ENCODE data around the gene ENTREP1. TPM values are rescaled to one million over a fixed set of nuclear protein-coding genes. Genes with fewer than 3 reads are reported as not detected.
A peak's percentile ranks its signal among the peaks of the same experiment; 100 is the strongest.

The ENTREP1 gene
- total RNA-seq, 1 donor from 2014 or later: 1.8 TPM

DNA sequence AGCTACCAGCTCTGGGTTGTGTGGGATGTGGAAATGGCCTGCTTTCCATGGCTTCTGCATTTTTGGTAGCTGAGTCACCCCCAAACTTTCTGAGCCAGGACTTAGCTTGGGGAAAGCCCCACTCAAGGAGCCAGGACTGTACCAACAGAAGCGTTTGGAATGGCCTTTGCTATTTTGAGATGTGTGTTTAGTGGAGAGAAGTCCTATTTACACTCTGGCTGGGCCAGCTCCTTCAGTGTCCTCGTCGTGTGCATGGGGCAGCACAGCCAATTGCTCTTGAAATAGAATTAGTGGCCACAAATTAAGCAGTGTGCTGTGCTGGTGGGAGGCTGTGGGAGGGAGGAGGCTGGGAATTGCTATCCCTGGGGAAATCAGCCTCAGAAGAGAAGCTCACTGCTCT lies 51.6 kb downstream of the ENTREP1 start:
- no peaks in the 10 kb centered on the region for H3K79me2 ChIP-seq (ENCODE audit: low read depth)
- H3K4me2 ChIP-seq: no peak overlapping the region
- H3K27me3 ChIP-seq: no peaks in the 10 kb centered on the region
- peaks cover 2% of the 10 kb centered on the region for H3K27me3 Mint-ChIP-seq (ENCODE audit: insufficient read depth, low read depth)
- TF ChIP-seq EZH2phosphoT487 (IDR thresholded peaks at IDR 0.05): no peak
- H3K36me3 ChIP-seq: no peaks in the 10 kb centered on the region
- H3K27ac Mint-ChIP-seq: no peak overlapping the region
- H4K20me1 ChIP-seq (ENCODE audit: low read depth): no peaks in the 10 kb centered on the region
- no peak overlapping the region for H3K27ac ChIP-seq
- H3K9ac ChIP-seq: no peak overlapping the region
- DNase-seq (ENCODE audit: low spot score): no peak
- H3K9me3 ChIP-seq (ENCODE audit: low read depth): no peaks in the 10 kb centered on the region
- H3K9me3 Mint-ChIP-seq: no peaks in the 10 kb centered on the region
- no peaks in the 10 kb centered on the region for H3K36me3 Mint-ChIP-seq
- peaks cover 14% of the 10 kb centered on the region for H3K4me1 Mint-ChIP-seq
- H3K4me3 ChIP-seq: no peak overlapping the region
- no peak overlapping the region for H3K4me3 Mint-ChIP-seq
- H2AFZ ChIP-seq (replicated peaks): no peak overlapping the region
- H3K4me1 ChIP-seq: peaks cover 8% of the 10 kb centered on the region
- H3F3A ChIP-seq (ENCODE audit: low read depth): no peaks in the 10 kb centered on the region

DNA sequence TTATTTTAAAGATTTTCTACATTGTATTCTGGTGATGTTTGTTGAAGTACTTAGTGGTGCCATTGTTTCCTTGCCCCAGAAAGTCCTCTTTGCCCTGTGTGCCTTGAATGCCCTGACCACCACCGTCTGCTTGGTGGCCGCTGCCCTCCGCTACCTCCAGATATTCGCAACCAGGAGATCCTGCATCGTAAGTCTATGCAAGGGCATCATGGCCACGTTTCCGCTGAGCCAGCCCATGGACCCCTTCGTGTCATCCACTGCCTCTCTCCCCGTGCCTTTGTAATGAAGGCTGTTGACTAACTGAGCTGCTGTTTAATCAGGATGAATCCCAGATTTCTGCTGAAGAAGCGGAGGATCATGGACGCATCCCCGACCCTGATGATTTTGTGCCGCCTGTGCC lies 52.3 kb downstream of the ENTREP1 start:
- no peak overlapping the region for H3K9ac ChIP-seq
- H3K27ac Mint-ChIP-seq: no peak overlapping the region

DNA sequence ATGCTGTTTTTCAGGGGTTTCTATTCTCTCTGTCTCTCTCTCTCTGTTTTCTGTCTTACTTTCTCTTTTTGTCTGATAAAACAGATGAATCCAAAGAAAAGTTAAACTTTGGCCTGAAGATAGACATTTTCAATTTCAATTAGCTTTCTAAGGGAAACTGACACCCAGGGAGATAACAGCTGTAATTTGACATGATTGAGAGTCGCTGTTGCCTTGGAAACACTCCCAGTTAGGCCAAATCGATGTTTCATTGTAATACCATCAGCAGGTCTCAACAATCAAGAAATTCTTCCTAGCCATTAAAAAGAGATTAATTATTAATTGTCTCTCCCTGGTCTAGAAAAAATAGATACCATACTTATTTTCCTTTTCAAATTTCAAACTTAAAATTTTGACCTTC lies 53.0 kb downstream of the ENTREP1 start:
- TF ChIP-seq EZH2 (IDR thresholded peaks at IDR 0.05): no peak
- TF ChIP-seq, protein P1, sequence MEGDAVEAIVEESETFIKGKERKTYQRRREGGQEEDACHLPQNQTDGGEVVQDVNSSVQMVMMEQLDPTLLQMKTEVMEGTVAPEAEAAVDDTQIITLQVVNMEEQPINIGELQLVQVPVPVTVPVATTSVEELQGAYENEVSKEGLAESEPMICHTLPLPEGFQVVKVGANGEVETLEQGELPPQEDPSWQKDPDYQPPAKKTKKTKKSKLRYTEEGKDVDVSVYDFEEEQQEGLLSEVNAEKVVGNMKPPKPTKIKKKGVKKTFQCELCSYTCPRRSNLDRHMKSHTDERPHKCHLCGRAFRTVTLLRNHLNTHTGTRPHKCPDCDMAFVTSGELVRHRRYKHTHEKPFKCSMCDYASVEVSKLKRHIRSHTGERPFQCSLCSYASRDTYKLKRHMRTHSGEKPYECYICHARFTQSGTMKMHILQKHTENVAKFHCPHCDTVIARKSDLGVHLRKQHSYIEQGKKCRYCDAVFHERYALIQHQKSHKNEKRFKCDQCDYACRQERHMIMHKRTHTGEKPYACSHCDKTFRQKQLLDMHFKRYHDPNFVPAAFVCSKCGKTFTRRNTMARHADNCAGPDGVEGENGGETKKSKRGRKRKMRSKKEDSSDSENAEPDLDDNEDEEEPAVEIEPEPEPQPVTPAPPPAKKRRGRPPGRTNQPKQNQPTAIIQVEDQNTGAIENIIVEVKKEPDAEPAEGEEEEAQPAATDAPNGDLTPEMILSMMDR (IDR thresholded peaks at IDR 0.05): no peak
- TF ChIP-seq EZH2phosphoT487 (IDR thresholded peaks at IDR 0.05): no peak
- no peak overlapping the region for H3K9ac ChIP-seq
- H3K4me2 ChIP-seq: no peak overlapping the region
- no peak overlapping the region for H3K27ac ChIP-seq
- H3K79me2 ChIP-seq (ENCODE audit: low read depth): no peaks in the 10 kb centered on the region
- Mint-ChIP-seq H3K4me3 (no peak overlapping the region), H3K36me3 (no peaks in the 10 kb centered on the region), H3K27ac (no peak overlapping the region), H3K9me3 (no peaks in the 10 kb centered on the region), H3K27me3 (ENCODE audit: insufficient read depth, low read depth) (peaks cover 2% of the 10 kb centered on the region), H3K4me1 (peaks cover 19% of the 10 kb centered on the region)
- no peaks in the 10 kb centered on the region for H3K27me3 ChIP-seq
- H4K20me1 ChIP-seq (ENCODE audit: low read depth): no peaks in the 10 kb centered on the region
- no peak overlapping the region for H3K4me3 ChIP-seq
- no peak for DNase-seq (ENCODE audit: low spot score)
- no peaks in the 10 kb centered on the region for H3K36me3 ChIP-seq
- no peaks in the 10 kb centered on the region for H3F3A ChIP-seq (ENCODE audit: low read depth)
- H3K9me3 ChIP-seq (ENCODE audit: low read depth): no peaks in the 10 kb centered on the region
- no peak overlapping the region for H2AFZ ChIP-seq (replicated peaks)
- H3K4me1 ChIP-seq: peaks cover 15% of the 10 kb centered on the region

More for the DNA sequence above, 52.3 kb downstream of the ENTREP1 start:
- H3K36me3 ChIP-seq: no peaks in the 10 kb centered on the region
- peaks cover 12% of the 10 kb centered on the region for H3K4me1 ChIP-seq
- Mint-ChIP-seq H3K27me3 (ENCODE audit: insufficient read depth, low read depth) (peaks cover 2% of the 10 kb centered on the region), H3K36me3 (no peaks in the 10 kb centered on the region), H3K4me3 (no peak overlapping the region), H3K9me3 (no peaks in the 10 kb centered on the region), H3K4me1 (peaks cover 19% of the 10 kb centered on the region)
- H3K4me3 ChIP-seq: no peak overlapping the region
- H3K9me3 ChIP-seq (ENCODE audit: low read depth): no peaks in the 10 kb centered on the region
- no peak for TF ChIP-seq EZH2phosphoT487 (IDR thresholded peaks at IDR 0.05)
- no peak for TF ChIP-seq EZH2 (IDR thresholded peaks at IDR 0.05)
- TF ChIP-seq, protein P1 (IDR thresholded peaks at IDR 0.05): no peak
- no peaks in the 10 kb centered on the region for H4K20me1 ChIP-seq (ENCODE audit: low read depth)
- H3F3A ChIP-seq (ENCODE audit: low read depth): no peaks in the 10 kb centered on the region
- H3K4me2 ChIP-seq: no peak overlapping the region
- H2AFZ ChIP-seq (replicated peaks): no peak overlapping the region
- no peak overlapping the region for H3K27ac ChIP-seq
- H3K27me3 ChIP-seq: no peaks in the 10 kb centered on the region
- no peaks in the 10 kb centered on the region for H3K79me2 ChIP-seq (ENCODE audit: low read depth)
- DNase-seq (ENCODE audit: low spot score): no peak

DNA sequence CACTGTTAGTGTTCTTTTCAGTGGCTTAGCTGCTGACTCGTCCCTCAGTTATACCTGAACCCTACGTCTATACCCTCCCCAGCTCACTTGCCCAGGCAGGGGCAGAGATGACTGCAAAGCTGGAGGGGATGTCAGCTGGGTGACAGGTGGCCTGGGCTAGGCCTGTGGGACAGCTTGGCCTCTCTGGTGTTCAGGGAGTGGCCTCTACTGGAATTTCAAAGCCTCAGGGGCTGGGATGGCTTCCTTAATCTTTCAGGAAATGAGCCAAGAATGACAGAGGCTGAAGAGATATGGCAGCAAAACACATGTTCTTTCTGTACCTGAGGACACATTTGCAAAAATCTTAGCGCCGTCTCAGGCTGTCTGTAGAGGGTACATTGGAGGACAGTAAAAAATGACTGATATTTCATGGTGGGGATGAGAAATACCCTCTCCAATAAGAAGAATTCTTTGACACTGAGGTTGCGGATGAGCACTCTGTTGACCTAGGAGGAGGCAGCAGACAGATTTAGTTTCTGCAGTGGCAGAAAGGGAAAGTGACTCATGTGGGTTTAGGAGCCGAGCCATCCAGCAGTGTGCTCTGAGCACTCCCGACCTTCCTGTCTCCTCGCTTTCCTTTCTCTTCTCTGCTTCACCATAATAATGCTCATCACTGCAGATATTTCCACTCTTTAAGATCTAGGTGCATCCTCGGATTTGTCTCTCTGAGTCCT lies 54.4 kb downstream of the ENTREP1 start:
- TF ChIP-seq EZH2phosphoT487 (IDR thresholded peaks at IDR 0.05): no peak
- no peak for TF ChIP-seq EZH2 (IDR thresholded peaks at IDR 0.05)
- TF ChIP-seq, protein P1 (IDR thresholded peaks at IDR 0.05): no peak
- H3K27ac Mint-ChIP-seq: no peak overlapping the region
- Histone ChIP-seq H3K9me3 (ENCODE audit: low read depth) (no peaks in the 10 kb centered on the region), H3K9ac (no peak overlapping the region), H3F3A (ENCODE audit: low read depth) (no peaks in the 10 kb centered on the region), H3K79me2 (ENCODE audit: low read depth) (no peaks in the 10 kb centered on the region), H3K4me2 (no peak overlapping the region), H3K36me3 (no peaks in the 10 kb centered on the region), H3K27ac (no peak overlapping the region), H3K4me1 (peaks cover 15% of the 10 kb centered on the region), H4K20me1 (ENCODE audit: low read depth) (no peaks in the 10 kb centered on the region), H3K27me3 (no peaks in the 10 kb centered on the region), H2AFZ (replicated peaks) (peak overlapping the region; percentile 53), H3K4me3 (no peak overlapping the region)
- H3K27me3 Mint-ChIP-seq (ENCODE audit: insufficient read depth, low read depth): peaks cover 2% of the 10 kb centered on the region
- no peaks in the 10 kb centered on the region for H3K36me3 Mint-ChIP-seq
- H3K4me1 Mint-ChIP-seq: peaks cover 19% of the 10 kb centered on the region
- no peak for DNase-seq (ENCODE audit: low spot score)
- H3K4me3 Mint-ChIP-seq: no peak overlapping the region
- no peaks in the 10 kb centered on the region for H3K9me3 Mint-ChIP-seq

Measured in neural progenitor cell (in vitro differentiated cells).